Lower leg skin (tissue), 4 donors: Measurements from ENCODE around the gene SCN4B. TPM values are rescaled to one million over a fixed set of nuclear protein-coding genes. Genes with fewer than 3 reads are reported as not detected.
A peak's percentile ranks its signal among the peaks of the same experiment; 100 is the strongest.

Experiments
- DNase-seq, 2 donors: peaks; one replicate each; pipeline ENCODE4 v3.0.0-alpha.2; 2019; ENCODE audit warnings: low spot score in 2 of 2
- H3K4me3 ChIP-seq: fragments of 200-600 bp; sonication (generic); 2 replicates; pipeline ENCODE4 v1.5.1; 2017; ENCODE audit warnings: mild to moderate bottlenecking, low read depth; ENCODE audit not compliant: poor library complexity, severe bottlenecking
- CTCF ChIP-seq, 3 donors: fragments of 450-650 bp; IDR thresholded peaks; one replicate each; pipeline ENCODE4 v1.5.1; 2016; ENCODE audit warnings: antibody characterized with exemption in 3 of 3, mild to moderate bottlenecking in 3 of 3, moderate library complexity in 2 of 3
- POLR2A ChIP-seq, 2 donors: fragments of 450-650 bp; IDR thresholded peaks; one replicate each; pipeline ENCODE4 v1.6.1; 2016 to 2017; ENCODE audit warnings: antibody characterized with exemption in 2 of 2, mild to moderate bottlenecking in 1 of 2, moderate library complexity in 1 of 2
- WGBS, 2 donors: methylation state at CpG; one replicate each; pipeline ENCODE4 v1.1.5; 2018; 5-methylcytosine and 5-hydroxymethylcytosine counted together
- intact Hi-C: fragments of 100-400 bp; cut with DNase I; formaldehyde crosslinking; loops from one replicate; pipeline ENCODE4 v1.15.0; 2023; ENCODE audit warnings: low total_unique reads
- total RNA-seq, 4 donors: library from RNA; depleted of rRNA; stranded (reverse); fragments of >200 nt; gene quantifications; one replicate each; pipeline ENCODE4 v1.1.0, GENCODE V29; 2016

SCN4B gene
- total RNA-seq, 4 donors from 2014 or later: 0.25 to 4.0 (median 1.9) TPM

- no peak for TF ChIP-seq CTCF (IDR thresholded peaks at IDR 0.05)
- no peak for TF ChIP-seq POLR2A (IDR thresholded peaks at IDR 0.05)
- no peak overlapping the region for H3K4me3 ChIP-seq
- intact Hi-C loops: no loop called here
- no peak for DNase-seq
- WGBS, 2 donors: 44 to 50% methylated on average over 13 of the region's 13 CpGs
Measured at GRCh38 chr11:118175031-118175992, 22.7 kb upstream of the SCN4B start.

GRCh38 chr11:118174006-118174567, 21.5 kb upstream of the SCN4B start:
- WGBS, 2 donors: 90% methylated on average over 9 of the region's 9 CpGs
- H3K4me3 ChIP-seq: no peak overlapping the region
- intact Hi-C loops: no loop called here
- no peak for DNase-seq
- TF ChIP-seq POLR2A (IDR thresholded peaks at IDR 0.05) (no peak), CTCF (IDR thresholded peaks at IDR 0.05) (no peak)

- WGBS, 2 donors: 60 to 63% methylated on average over 9 of the region's 9 CpGs
- intact Hi-C loops: no loop called here
- TF ChIP-seq CTCF (IDR thresholded peaks at IDR 0.05): no peak
- no peak for TF ChIP-seq POLR2A (IDR thresholded peaks at IDR 0.05)
- no peak overlapping the region for H3K4me3 ChIP-seq
- no peak for DNase-seq
Measured at GRCh38 chr11:118172356-118172755, 19.7 kb upstream of the SCN4B start.

GRCh38 chr11:118171269-118172062, 18.8 kb upstream of the SCN4B start:
- WGBS, 2 donors: 7 to 10% methylated on average over 19 to 21 of the region's 29 CpGs
- no peak overlapping the region for H3K4me3 ChIP-seq
- intact Hi-C loops: no loop called here
- peak; percentile 51 to 94 for DNase-seq
- TF ChIP-seq CTCF (IDR thresholded peaks at IDR 0.05) (no peak), POLR2A (IDR thresholded peaks at IDR 0.05) (no peak)

- no peak for DNase-seq
- WGBS, 2 donors: 42 to 52% methylated on average over 8 of the region's 8 CpGs
- no peak overlapping the region for H3K4me3 ChIP-seq
- TF ChIP-seq POLR2A (IDR thresholded peaks at IDR 0.05) (no peak), CTCF (IDR thresholded peaks at IDR 0.05) (no peak)
- intact Hi-C loops: no loop called here
Measured at GRCh38 chr11:118170882-118171268, 18.3 kb upstream of the SCN4B start.
